Mucosa of descending colon (tissue), 3 donors: ENCODE data around the gene C8G. TPM values are rescaled to one million over a fixed set of nuclear protein-coding genes. Genes with fewer than 3 reads are reported as not detected.

Source experiments
- ATAC-seq: fragments of 200-7000 bp; cut with Tn5 transposase; one replicate; pipeline ENCODE4 v1.9.1; 2020; ENCODE audit warnings: mild to moderate bottlenecking, moderate library complexity
- DNase-seq, 3 donors: peaks; one replicate each; pipeline ENCODE4 v3.0.0-alpha.2; 2020
- H3K36me3 ChIP-seq: fragments of 200-600 bp; one replicate; pipeline ENCODE4 v1.8.0; 2021; ENCODE audit warnings: low read depth, mild to moderate bottlenecking
- H3K4me1 ChIP-seq: fragments of 200-600 bp; one replicate; pipeline ENCODE4 v1.8.0; 2021; ENCODE audit warnings: low read depth, mild to moderate bottlenecking
- H3K4me3 ChIP-seq: fragments of 200-600 bp; one replicate; pipeline ENCODE4 v1.8.0; 2021; ENCODE audit warnings: mild to moderate bottlenecking
- H3K9me3 ChIP-seq: fragments of 200-600 bp; one replicate; pipeline ENCODE4 v1.8.0; 2021; ENCODE audit warnings: mild to moderate bottlenecking
- CTCF ChIP-seq: fragments of 200-600 bp; IDR thresholded peaks from one replicate; pipeline ENCODE4 v1.8.0; 2022; ENCODE audit warnings: antibody characterized with exemption, mild to moderate bottlenecking
- intact Hi-C, 2 donors: fragments of 100-400 bp; cut with DNase I in 1 of 2; cut with micrococcal nuclease in 1 of 2; formaldehyde crosslinking; loops; one replicate each; pipeline versions ENCODE4 v1.11.0 to v1.11.1; 2022; cut with DNase I, micrococcal nuclease
- total RNA-seq, 3 donors: library from RNA; stranded (reverse); fragmentation: NEBNext Ultra II Directional in 2 of 3; extraction: Animal tissue kit (Norgen Biotek cat#: 25700) in 2 of 3; gene quantifications; one replicate each; pipeline versions ENCODE4 v1.2.1 to v1.2.4, GENCODE V29; 2021 to 2023
- donor health status: DM: no; HTN: no; CAD: no; lungs with moderate emphysema.
- donor health status: DM: no; HTN: no; CAD: no.
- donor health status: DM: no; HTN: yes; CAD: no.

Gene C8G
- total RNA-seq, 3 donors from 2014 or later = 3.2 to 15.4 (median 10.4) TPM

- intact Hi-C loops = no loop called here
- TF ChIP-seq CTCF = no peak
- DNase-seq (peak in 2 of 3 donors; percentile 19 to 47), ATAC-seq (no peak)
- no peaks in the 10 kb centered on the region for H3K9me3 ChIP-seq
- no peak overlapping the region for H3K4me3 ChIP-seq
- no peaks in the 10 kb centered on the region for H3K36me3 ChIP-seq
- peaks cover 42% of the 10 kb centered on the region for H3K4me1 ChIP-seq
Observed at GRCh38 chr9:136994180-136994887, 49.3 kb downstream of the C8G start.

GRCh38 chr9:136994888-136995230 lies 49.8 kb downstream of the C8G start:
- no peak for TF ChIP-seq CTCF
- intact Hi-C loops = no loop called here
- Histone ChIP-seq H3K36me3 (no peaks in the 10 kb centered on the region), H3K4me3 (no peak overlapping the region), H3K9me3 (no peaks in the 10 kb centered on the region), H3K4me1 (peaks cover 43% of the 10 kb centered on the region)
- peak in 2 of 3 donors; percentile 13 to 51 for DNase-seq
- no peak for ATAC-seq

GRCh38 chr9:136995362-136995761 lies 50.3 kb downstream of the C8G start:
- peaks cover 44% of the 10 kb centered on the region for H3K4me1 ChIP-seq

GRCh38 chr9:136995772-136996311 lies 50.8 kb downstream of the C8G start:
- ATAC-seq (no peak), DNase-seq (peak in 2 of 3 donors; percentile 23 to 54)
- TF ChIP-seq CTCF = no peak
- no peaks in the 10 kb centered on the region for H3K9me3 ChIP-seq
- H3K36me3 ChIP-seq = no peaks in the 10 kb centered on the region
- intact Hi-C loops = no loop called here
- peaks cover 44% of the 10 kb centered on the region for H3K4me1 ChIP-seq
- no peak overlapping the region for H3K4me3 ChIP-seq

More at GRCh38 chr9:136995362-136995761, 50.3 kb downstream of the C8G start:
- Histone ChIP-seq H3K9me3 (no peaks in the 10 kb centered on the region), H3K4me3 (no peak overlapping the region), H3K36me3 (no peaks in the 10 kb centered on the region)
- DNase-seq (peak in 1 of 3 donors; percentile 19), ATAC-seq (no peak)
- TF ChIP-seq CTCF = no peak
- intact Hi-C loops = no loop called here

Other genes starting within 250 kb of the C8G start
- 1 to 10 TPM; 1.0 to 10.0 (median 2.9) TPM for gene DIPK1B, start 232.7 kb upstream of the C8G start, total RNA-seq
- 1 to 10 TPM in 2 of 3 donors, under 1 TPM in 1; 0.12 to 5.1 (median 2.7) TPM for gene LCN10, start 202.3 kb upstream of the C8G start, total RNA-seq
- gene LCN6, start 196.7 kb upstream of the C8G start, total RNA-seq = 1 to 10 TPM; 1.0 to 8.5 (median 4.7) TPM
- gene LCN8, start 187.0 kb upstream of the C8G start, total RNA-seq = not detected
- gene LCN15, start 180.7 kb upstream of the C8G start, total RNA-seq = 10 to 100 TPM in 1 of 3 donors, 1 to 10 TPM in 2; 1.6 to 17.2 (median 3.7) TPM
- gene TMEM141, start 153.9 kb upstream of the C8G start, total RNA-seq = 100 to 1,000 TPM; 110 to 373 (median 127) TPM
- 10 to 100 TPM in 1 of 3 donors, 1 to 10 TPM in 2; 4.0 to 38.0 (median 7.0) TPM for gene CCDC183, start 148.9 kb upstream of the C8G start, total RNA-seq
- gene RABL6, start 137.3 kb upstream of the C8G start, total RNA-seq = 100 to 1,000 TPM in 2 of 3 donors, 10 to 100 TPM in 1; 92.1 to 142 (median 112) TPM
- 10 to 100 TPM in 2 of 3 donors, 1 to 10 TPM in 1; 7.4 to 21.6 (median 16.4) TPM for gene AJM1, start 102.8 kb upstream of the C8G start, total RNA-seq
- gene PHPT1, start 95.8 kb upstream of the C8G start, total RNA-seq = 100 to 1,000 TPM in 2 of 3 donors, 10 to 100 TPM in 1; 96.4 to 163 (median 102) TPM
- 10 to 100 TPM; 15.4 to 43.8 (median 18.5) TPM for gene MAMDC4, start 92.9 kb upstream of the C8G start, total RNA-seq
- 100 to 1,000 TPM; 311 to 445 (median 397) TPM for gene EDF1, start 78.9 kb upstream of the C8G start, total RNA-seq
- gene TRAF2, start 58.7 kb upstream of the C8G start, total RNA-seq = 10 to 100 TPM; 19.6 to 28.2 (median 21.1) TPM
- gene FBXW5, start 505 bp upstream of the C8G start, total RNA-seq = 100 to 1,000 TPM; 127 to 197 (median 142) TPM
- 10 to 100 TPM in 1 of 3 donors, 1 to 10 TPM in 2; 6.8 to 10.7 (median 7.6) TPM for gene LCN12, start 7.0 kb downstream of the C8G start, total RNA-seq
- gene PTGDS, start 32.3 kb downstream of the C8G start, total RNA-seq = 10 to 100 TPM in 2 of 3 donors, 1 to 10 TPM in 1; 2.5 to 45.4 (median 16.1) TPM
- under 1 TPM in 2 of 3 donors, not detected in 1; 0.17 to 0.76 TPM for gene LCNL1, start 37.8 kb downstream of the C8G start, total RNA-seq
- gene PAXX, start 47.2 kb downstream of the C8G start, total RNA-seq = 10 to 100 TPM; 32.0 to 39.9 (median 34.1) TPM
- gene CLIC3, start 51.3 kb downstream of the C8G start, total RNA-seq = 1 to 10 TPM in 1 of 3 donors, under 1 TPM in 2; 0.82 to 1.9 (median 0.99) TPM
- gene ABCA2, start 83.0 kb downstream of the C8G start, total RNA-seq = 10 to 100 TPM; 20.1 to 77.2 (median 48.0) TPM
- gene FUT7, start 86.8 kb downstream of the C8G start, total RNA-seq = under 1 TPM in 2 of 3 donors, not detected in 1; 0.14 to 0.27 TPM
- gene NPDC1, start 100.9 kb downstream of the C8G start, total RNA-seq = 100 to 1,000 TPM in 1 of 3 donors, 10 to 100 TPM in 2; 78.6 to 177 (median 83.0) TPM
- 10 to 100 TPM in 2 of 3 donors, 1 to 10 TPM in 1; 7.7 to 26.8 (median 10.7) TPM for gene ENTPD2, start 108.8 kb downstream of the C8G start, total RNA-seq
- gene SAPCD2, start 125.3 kb downstream of the C8G start, total RNA-seq = 10 to 100 TPM in 1 of 3 donors, 1 to 10 TPM in 2; 2.7 to 11.2 (median 6.0) TPM
- gene UAP1L1, start 132.3 kb downstream of the C8G start, total RNA-seq = 10 to 100 TPM; 10.5 to 13.6 (median 12.8) TPM
- gene MAN1B1, start 141.7 kb downstream of the C8G start, total RNA-seq = 10 to 100 TPM; 36.1 to 55.4 (median 52.7) TPM
- 100 to 1,000 TPM in 1 of 3 donors, 10 to 100 TPM in 2; 47.0 to 114 (median 51.5) TPM for gene DPP7, start 169.5 kb downstream of the C8G start, total RNA-seq
- gene GRIN1, start 193.9 kb downstream of the C8G start, total RNA-seq = 1 to 10 TPM in 1 of 3 donors, under 1 TPM in 1, not detected in 1; 0.36 to 2.6 TPM
- gene LRRC26, start 224.8 kb downstream of the C8G start, total RNA-seq = 10 to 100 TPM; 18.7 to 63.0 (median 58.9) TPM
- 1 to 10 TPM in 1 of 3 donors, not detected in 2; 1.0 TPM for gene TMEM210, start 226.8 kb downstream of the C8G start, total RNA-seq
- gene ANAPC2, start 243.3 kb downstream of the C8G start, total RNA-seq = 10 to 100 TPM; 60.8 to 65.9 (median 61.7) TPM
- 10 to 100 TPM; 56.7 to 71.1 (median 64.0) TPM for gene SSNA1, start 243.4 kb downstream of the C8G start, total RNA-seq